Keratinocyte (primary cell): ENCODE data around the gene DAPK1.

Experiments
- CTCF ChIP-seq, 3 experiments: IDR thresholded peaks in 1 of 3; conservative IDR thresholded peaks in 1 of 3; optimal IDR thresholded peaks in 1 of 3; 2 replicates in 2 of 3; 3 replicates in 1 of 3; pipeline versions ENCODE3 to v1.5.1; 2011; ENCODE audit warnings: low read length in 3 of 3, mild to moderate bottlenecking in 3 of 3, moderate library complexity in 2 of 3, control low read depth in 1 of 3, inconsistent platforms in 1 of 3; ENCODE audit not compliant: insufficient read depth in 2 of 3; ENCODE audit errors: extremely low read depth in 1 of 3
- EZH2 ChIP-seq: IDR thresholded peaks from one replicate; pipeline ENCODE4 v1.6.1; 2012; ENCODE audit warnings: inconsistent platforms, mild to moderate bottlenecking, low read length, moderate library complexity

GRCh38 chr9:87685871-87686519 lies 188.3 kb downstream of the DAPK1 start:
- no peak for TF ChIP-seq CTCF (optimal IDR thresholded peaks at IDR 0.05 in 1 of 3, IDR thresholded peaks at IDR 0.05 in 1 of 3, conservative IDR thresholded peaks at IDR 0.05 in 1 of 3; ENCODE audit: extremely low read depth in 1 of 3, insufficient read depth in 2 of 3, low read length in 3 of 3)
- TF ChIP-seq EZH2 = no peak
